Esophagus mucosa (tissue), 1 donor: ENCODE results near the gene NAA35. TPM values are rescaled to one million over a fixed set of nuclear protein-coding genes. Genes with fewer than 3 reads are reported as not detected.
"Not testable (repeated sequence)": the region's sequence is repeated elsewhere in the genome, so short reads cannot be mapped to it uniquely, and the experiment has no call there.

ENCODE experiments used
- ATAC-seq: fragments of 200-7000 bp; cut with Tn5 transposase; one replicate; pipeline ENCODE4 v1.9.1; 2020
- total RNA-seq: library from RNA; stranded (reverse); gene quantifications from one replicate; pipeline ENCODE4 v1.2.4, GENCODE V29; 2023
- donor health status: DM: yes; HTN: yes; CAD: no.

NAA35 gene
- total RNA-seq, 1 donor from 2014 or later, result 17.3 TPM

GRCh38 chr9:85944672-85945071 lies 3.7 kb downstream of the NAA35 start:
- no peak for ATAC-seq

GRCh38 chr9:85949586-85950335 lies 8.8 kb downstream of the NAA35 start:
- no peak for ATAC-seq

- ATAC-seq, result no peak
Observed at GRCh38 chr9:85959955-85960354, 19.0 kb downstream of the NAA35 start.

- no peak for ATAC-seq
Observed at GRCh38 chr9:85960688-85961093, 19.7 kb downstream of the NAA35 start.

DNA sequence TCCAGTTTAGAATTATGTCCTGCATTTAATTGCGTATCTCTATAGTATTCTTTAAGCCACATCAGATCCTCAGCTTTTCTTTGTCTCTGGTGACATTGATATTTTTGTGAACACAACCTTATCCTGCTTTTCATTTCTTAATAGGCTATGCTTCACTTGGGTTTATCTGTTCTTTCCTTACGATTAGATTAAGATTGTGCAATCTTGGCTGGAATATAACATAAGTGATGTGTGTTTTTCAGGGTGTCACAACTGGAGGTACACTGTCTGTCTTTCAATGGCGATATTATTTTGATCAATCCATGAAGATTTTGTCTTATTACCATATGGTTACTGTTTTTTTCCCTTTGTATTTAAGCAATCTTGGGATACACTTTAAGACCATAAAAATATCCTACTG lies 23.6 kb downstream of the NAA35 start:
- ATAC-seq, result no peak

DNA sequence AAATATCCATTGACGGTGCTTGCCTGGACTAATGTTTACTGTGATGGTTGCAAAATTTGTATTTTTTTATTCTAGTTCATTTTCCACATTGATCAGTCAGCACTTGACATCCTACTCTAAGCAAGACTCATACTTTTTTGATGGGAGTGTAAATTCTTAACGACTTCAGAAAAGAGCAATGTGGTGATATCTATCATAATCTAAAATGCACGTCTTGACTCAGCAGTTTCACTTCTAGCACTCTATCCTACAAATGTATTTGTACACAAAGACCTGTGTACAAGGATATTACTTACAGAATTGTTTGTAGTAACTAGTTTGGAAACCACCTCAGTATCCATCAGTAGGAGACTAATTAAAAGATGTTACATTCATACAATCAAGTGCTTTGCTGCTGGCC lies 24.0 kb downstream of the NAA35 start:
- no peak for ATAC-seq

- no peak for ATAC-seq
Observed at GRCh38 chr9:85969727-85970126, 28.8 kb downstream of the NAA35 start.

DNA sequence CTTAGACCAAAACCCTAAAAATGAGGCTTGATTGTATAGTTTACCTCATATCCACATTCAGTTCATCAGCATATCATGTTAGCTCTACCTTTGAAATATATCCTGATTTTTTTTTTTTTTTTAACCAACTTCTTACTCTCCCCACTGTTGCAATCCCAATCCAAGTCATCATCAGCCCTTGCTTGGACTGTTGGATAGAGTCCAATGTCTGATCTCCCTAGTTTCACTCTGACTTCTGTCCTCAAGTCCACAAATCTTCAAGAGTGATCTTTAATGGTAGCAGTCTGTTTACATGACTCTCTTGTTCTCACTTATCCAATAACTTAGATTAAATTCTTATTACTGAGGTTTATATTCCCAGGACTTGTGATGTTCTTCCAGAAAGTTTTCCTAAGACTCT lies 30.8 kb downstream of the NAA35 start:
- ATAC-seq, result no peak

DNA sequence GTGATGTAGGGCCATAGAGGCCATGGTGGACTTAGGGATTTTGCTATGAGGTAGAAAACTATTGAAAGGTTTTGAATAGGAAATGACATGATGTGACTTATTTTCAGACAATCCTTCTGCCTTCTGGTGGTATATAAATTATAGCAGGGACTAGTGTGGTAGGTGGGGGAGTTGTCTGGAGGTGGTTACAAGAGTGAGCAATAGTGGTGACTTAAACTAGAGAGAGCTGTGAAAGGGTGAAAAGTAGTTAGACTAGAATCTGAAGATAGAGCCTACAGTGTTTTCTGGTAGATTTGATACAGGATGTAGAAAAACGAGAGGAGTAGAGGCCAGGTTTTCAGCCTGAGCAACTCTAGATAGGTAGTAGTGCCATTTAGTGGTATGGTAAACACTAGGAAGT lies 32.3 kb downstream of the NAA35 start:
- ATAC-seq, result no peak

GRCh38 chr9:85974055-85974547 lies 33.2 kb downstream of the NAA35 start:
- not testable (repeated sequence) for ATAC-seq

GRCh38 chr9:85978496-85978895 lies 37.5 kb downstream of the NAA35 start:
- no peak for ATAC-seq

DNA sequence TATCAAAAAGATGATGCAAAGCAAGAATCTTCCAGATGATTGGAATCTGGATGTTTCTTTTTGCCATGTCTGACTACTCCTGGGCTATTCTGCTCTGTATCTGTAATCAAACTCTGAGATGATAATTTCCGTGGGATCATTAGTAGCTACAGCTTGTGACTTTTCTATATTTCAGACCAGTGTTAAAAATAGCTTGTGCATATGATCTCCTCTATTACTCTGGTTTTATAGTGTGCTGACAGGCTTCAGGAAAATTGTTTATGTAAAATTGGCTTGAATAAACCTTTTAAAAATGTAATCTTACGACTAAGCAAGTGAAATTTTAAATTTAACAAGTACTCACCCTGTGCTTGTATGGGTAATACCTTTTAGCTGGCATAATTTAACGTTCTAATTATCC lies 40.4 kb downstream of the NAA35 start:
- ATAC-seq, result no peak

GRCh38 chr9:85984457-85984856 lies 43.5 kb downstream of the NAA35 start:
- no peak for ATAC-seq

GRCh38 chr9:85987236-85987635 lies 46.3 kb downstream of the NAA35 start:
- no peak for ATAC-seq

GRCh38 chr9:85994191-85994590 lies 53.2 kb downstream of the NAA35 start:
- no peak for ATAC-seq

- no peak for ATAC-seq
Observed at GRCh38 chr9:85995097-85995496, 54.2 kb downstream of the NAA35 start.

- no peak for ATAC-seq
Observed at GRCh38 chr9:85995599-85995998, 54.7 kb downstream of the NAA35 start.

DNA sequence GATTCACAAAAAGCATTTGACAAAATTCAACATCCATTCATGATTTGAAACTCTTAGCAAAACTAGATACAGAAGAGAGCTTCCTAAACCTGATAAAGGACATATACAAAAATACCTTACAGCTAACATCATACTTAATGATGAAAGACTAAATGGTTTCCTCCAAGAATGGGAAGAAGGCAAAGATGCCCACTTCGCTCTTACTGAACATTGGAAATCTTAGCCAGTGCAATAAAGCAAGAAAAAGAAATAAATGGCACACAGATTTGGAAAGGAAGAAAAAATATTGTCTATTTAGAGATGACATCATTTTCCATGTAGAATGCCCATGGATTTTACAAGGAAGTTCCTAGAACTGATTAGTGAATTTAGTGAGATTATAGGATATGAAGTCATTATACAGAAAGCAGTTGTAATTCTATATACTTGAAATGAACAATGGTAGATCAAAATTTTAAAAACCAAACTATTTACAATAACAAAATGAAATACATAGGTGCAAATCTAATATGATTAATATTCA lies 64.4 kb downstream of the NAA35 start:
- ATAC-seq, result no peak

DNA sequence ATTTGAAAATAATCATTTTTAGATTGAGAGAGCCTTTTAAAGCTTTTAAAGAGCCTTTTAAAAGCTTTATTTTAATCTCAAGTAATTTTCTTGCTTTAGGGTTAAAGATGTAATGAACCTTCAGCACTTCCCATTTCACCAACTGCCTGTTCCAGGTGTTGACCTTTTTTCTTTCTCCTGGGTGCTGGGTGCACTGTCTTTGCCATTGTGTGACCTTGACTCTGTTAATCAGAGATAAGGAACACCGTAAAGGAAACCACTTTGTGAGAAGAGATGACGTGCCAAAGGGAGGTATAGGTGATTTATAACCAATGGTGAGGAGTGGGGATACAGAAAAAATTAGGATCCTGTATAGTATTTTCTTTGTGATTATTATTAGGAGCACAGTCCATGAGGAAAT lies 68.2 kb downstream of the NAA35 start:
- ATAC-seq, result no peak

DNA sequence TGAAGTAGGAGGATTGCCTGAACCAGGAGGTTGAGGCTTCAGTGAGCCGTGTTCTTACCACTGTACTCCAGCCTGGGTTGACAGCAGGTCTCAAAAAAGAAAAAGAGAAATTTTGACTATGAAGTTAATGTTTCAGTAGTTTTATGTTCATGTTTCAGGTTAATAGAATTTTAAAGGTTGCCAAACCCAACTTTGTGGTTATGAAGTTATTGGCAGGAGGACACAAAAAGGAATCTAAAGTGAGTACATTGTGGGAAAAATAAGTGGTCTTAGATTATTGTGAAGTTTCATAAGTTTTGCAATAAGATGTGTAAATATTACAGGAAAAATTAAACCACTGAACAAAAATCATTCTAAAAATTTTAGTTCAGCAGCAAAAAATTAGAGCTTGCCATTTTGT lies 79.8 kb downstream of the NAA35 start:
- ATAC-seq, result no peak

DNA sequence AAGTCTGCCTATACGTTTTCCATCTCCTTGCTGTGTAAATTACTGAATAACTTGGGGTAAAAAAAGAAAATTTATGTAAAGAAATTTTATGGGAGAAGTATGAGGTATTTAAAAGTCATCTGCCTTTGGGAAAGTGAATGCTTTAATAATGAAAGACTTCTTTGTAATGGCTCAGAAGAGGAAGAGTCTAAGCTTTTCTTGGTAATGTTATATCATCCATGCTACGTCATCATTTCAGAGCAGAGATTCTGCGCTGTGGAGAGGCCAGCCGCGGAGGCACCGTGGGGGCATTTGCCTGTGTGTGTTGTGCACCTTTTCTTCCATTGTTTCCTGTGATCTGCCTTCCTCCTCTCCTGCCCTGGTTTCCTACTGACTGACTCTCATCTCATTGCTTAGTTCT lies 80.2 kb downstream of the NAA35 start:
- ATAC-seq, result no peak

DNA sequence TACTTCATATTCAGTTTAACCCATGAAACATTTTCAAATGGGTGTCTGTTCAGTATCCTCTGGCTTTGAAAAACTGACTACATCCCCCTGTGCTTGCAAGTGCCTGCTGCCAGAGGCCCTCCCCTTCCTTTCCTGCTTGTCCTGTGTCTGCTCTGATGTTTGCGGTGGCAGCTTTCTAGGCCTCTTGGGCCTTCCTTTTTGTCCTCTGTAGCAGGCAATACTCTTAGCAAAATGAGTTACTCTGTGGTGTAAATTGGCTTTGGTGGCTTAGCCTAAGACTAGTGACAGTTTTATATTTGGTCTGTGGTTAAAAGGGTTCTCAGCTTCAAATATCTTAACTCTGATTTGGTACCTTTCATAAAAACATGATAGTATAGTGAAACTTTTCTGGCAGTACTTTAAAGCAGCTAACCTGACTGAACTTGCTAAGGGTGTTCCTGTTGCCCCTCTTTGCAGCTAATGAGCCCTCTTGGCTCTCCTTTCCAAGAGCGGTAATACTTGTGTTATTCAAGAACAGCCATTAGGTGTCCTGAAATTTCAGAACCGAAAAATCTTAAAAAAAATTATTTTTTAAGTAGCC lies 81.8 kb downstream of the NAA35 start:
- ATAC-seq, result no peak

DNA sequence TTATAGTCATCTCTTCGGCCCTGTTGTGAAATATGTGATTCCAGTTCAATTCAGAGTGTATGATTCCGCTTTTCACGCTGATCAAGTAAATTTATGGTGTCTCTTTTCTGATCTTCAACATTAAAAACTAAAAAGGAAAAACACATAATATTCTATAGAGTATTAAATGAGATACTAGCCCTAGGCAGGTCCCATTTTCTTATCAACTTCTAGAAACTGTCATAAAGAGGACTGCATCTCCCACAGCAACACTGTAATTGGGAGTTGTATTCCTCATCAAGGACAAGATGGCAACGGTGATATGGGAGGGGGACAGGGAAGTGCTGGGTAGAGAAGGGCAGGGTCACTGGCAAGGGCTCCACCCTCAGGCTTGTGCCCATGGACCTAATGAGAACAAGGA lies 86.8 kb downstream of the NAA35 start:
- ATAC-seq, result no peak
